Measurements from ENCODE around the gene TOX2.

DNA sequence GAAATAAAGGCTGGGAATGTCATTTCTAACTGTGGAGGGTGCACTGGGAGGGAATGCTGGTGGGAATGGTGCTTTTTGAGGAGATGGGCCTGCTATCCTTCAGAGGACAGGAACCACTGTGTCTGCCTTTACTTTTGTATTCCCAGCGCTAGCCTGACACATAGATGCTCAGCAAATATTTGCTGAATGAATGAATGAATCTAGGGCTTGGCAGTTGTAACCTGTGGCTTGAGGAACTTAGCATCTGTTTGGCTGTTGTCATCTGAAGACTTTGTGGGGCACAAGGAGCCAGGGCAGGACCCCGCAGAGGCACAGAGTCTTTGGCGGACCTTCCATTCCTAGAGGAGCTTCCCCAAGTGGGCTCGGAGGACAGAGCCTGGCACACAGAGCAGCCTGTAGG lies 6.1 kb downstream of the TOX2 start:
- TF ChIP-seq, protein P1, sequence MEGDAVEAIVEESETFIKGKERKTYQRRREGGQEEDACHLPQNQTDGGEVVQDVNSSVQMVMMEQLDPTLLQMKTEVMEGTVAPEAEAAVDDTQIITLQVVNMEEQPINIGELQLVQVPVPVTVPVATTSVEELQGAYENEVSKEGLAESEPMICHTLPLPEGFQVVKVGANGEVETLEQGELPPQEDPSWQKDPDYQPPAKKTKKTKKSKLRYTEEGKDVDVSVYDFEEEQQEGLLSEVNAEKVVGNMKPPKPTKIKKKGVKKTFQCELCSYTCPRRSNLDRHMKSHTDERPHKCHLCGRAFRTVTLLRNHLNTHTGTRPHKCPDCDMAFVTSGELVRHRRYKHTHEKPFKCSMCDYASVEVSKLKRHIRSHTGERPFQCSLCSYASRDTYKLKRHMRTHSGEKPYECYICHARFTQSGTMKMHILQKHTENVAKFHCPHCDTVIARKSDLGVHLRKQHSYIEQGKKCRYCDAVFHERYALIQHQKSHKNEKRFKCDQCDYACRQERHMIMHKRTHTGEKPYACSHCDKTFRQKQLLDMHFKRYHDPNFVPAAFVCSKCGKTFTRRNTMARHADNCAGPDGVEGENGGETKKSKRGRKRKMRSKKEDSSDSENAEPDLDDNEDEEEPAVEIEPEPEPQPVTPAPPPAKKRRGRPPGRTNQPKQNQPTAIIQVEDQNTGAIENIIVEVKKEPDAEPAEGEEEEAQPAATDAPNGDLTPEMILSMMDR (IDR thresholded peaks at IDR 0.05): no peak
- TF ChIP-seq ZFX (IDR thresholded peaks at IDR 0.05; ENCODE audit: borderline replicate concordance): no peak

Data from 22Rv1 (cell line).